HEK293 (cell line): ENCODE results near the gene RHOT1.
A peak's percentile ranks its signal among the peaks of the same experiment; 100 is the strongest.

Source experiments
- AEBP2 ChIP-seq: fragments of 450-650 bp; formaldehyde crosslinking; IDR thresholded peaks from 2 replicates; pipeline ENCODE4 v1.5.1; 2016; ENCODE audit warnings: missing biosample characterization, missing genetic modification characterization, borderline replicate concordance
- BCL11B ChIP-seq: fragments of 450-650 bp; formaldehyde crosslinking; IDR thresholded peaks from 2 replicates; pipeline ENCODE4 v1.5.1; 2016; ENCODE audit warnings: low read depth, missing biosample characterization, missing genetic modification characterization
- SP3 ChIP-seq: fragments of 450-650 bp; formaldehyde crosslinking; IDR thresholded peaks from 2 replicates; pipeline ENCODE4 v1.5.1; 2016; ENCODE audit warnings: missing biosample characterization, missing genetic modification characterization
- ZBTB11 ChIP-seq: fragments of 450-650 bp; formaldehyde crosslinking; conservative IDR thresholded peaks from 2 replicates; pipeline ENCODE4 v1.5.1; 2016; ENCODE audit warnings: low read depth, missing biosample characterization, missing genetic modification characterization
- ZBTB20 ChIP-seq: fragments of 450-650 bp; formaldehyde crosslinking; IDR thresholded peaks from 2 replicates; pipeline ENCODE4 v1.5.1; 2016; ENCODE audit warnings: missing biosample characterization, missing genetic modification characterization
- ZBTB44 ChIP-seq: fragments of 450-650 bp; IDR thresholded peaks from 2 replicates; pipeline ENCODE4 v1.5.1; 2018; ENCODE audit warnings: missing biosample characterization, mild to moderate bottlenecking, missing genetic modification characterization
- ZNF19 ChIP-seq: fragments of 450-650 bp; formaldehyde crosslinking; IDR thresholded peaks from 2 replicates; pipeline ENCODE4; 2016; ENCODE audit warnings: missing biosample characterization, missing genetic modification characterization, low read depth
- ZNF211 ChIP-seq: fragments of 450-650 bp; formaldehyde crosslinking; IDR thresholded peaks from 2 replicates; pipeline ENCODE4 v1.5.1; 2016; ENCODE audit warnings: low read depth, missing biosample characterization, missing genetic modification characterization
- ZNF23 ChIP-seq: fragments of 450-650 bp; formaldehyde crosslinking; IDR thresholded peaks from 2 replicates; pipeline ENCODE4 v1.5.1; 2016; ENCODE audit warnings: missing biosample characterization, missing genetic modification characterization, borderline replicate concordance
- ZNF248 ChIP-seq: fragments of 450-650 bp; formaldehyde crosslinking; IDR thresholded peaks from 2 replicates; pipeline ENCODE4 v1.5.1; 2017; ENCODE audit warnings: missing biosample characterization, missing genetic modification characterization
- ZNF274 ChIP-seq, 2 experiments: fragments of 200-500 bp in 1 of 2; fragments of 450-650 bp in 1 of 2; sonication (Bioruptor generic) in 1 of 2; formaldehyde crosslinking in 1 of 2; IDR thresholded peaks; 2 replicates each; pipeline versions ENCODE4 v1.5.1 to v1.6.1; 2014 to 2016; ENCODE audit warnings: borderline replicate concordance in 1 of 2, inconsistent platforms in 1 of 2, low read length in 1 of 2, missing biosample characterization in 1 of 2, missing genetic modification characterization in 1 of 2
- ZNF335 ChIP-seq: fragments of 450-650 bp; formaldehyde crosslinking; conservative IDR thresholded peaks from 2 replicates; pipeline ENCODE4 v1.5.1; 2016; ENCODE audit warnings: missing biosample characterization, missing genetic modification characterization
- ZNF391 ChIP-seq: fragments of 450-650 bp; formaldehyde crosslinking; IDR thresholded peaks from 2 replicates; pipeline ENCODE4 v1.5.1; 2016; ENCODE audit warnings: low read depth, missing biosample characterization, missing genetic modification characterization, borderline replicate concordance
- ZNF394 ChIP-seq: fragments of 450-650 bp; formaldehyde crosslinking; IDR thresholded peaks from 2 replicates; pipeline ENCODE4 v1.5.1; 2016; ENCODE audit warnings: missing biosample characterization, missing genetic modification characterization, mild to moderate bottlenecking, moderate library complexity, borderline replicate concordance
- ZNF426 ChIP-seq: fragments of 450-650 bp; formaldehyde crosslinking; IDR thresholded peaks from 2 replicates; pipeline ENCODE4 v1.5.1; 2017; ENCODE audit warnings: missing biosample characterization, missing genetic modification characterization, mild to moderate bottlenecking, inconsistent platforms, moderate library complexity
- ZNF600 ChIP-seq: fragments of 450-650 bp; formaldehyde crosslinking; IDR thresholded peaks from 2 replicates; pipeline ENCODE4 v1.5.1; 2016; ENCODE audit warnings: missing biosample characterization, missing genetic modification characterization
- ZNF629 ChIP-seq: fragments of 450-650 bp; formaldehyde crosslinking; IDR thresholded peaks from 2 replicates; pipeline ENCODE4 v1.5.1; 2017; ENCODE audit warnings: missing biosample characterization, missing genetic modification characterization
- ZNF654 ChIP-seq: fragments of 450-650 bp; formaldehyde crosslinking; IDR thresholded peaks from 2 replicates; pipeline ENCODE4 v1.5.1; 2016; ENCODE audit warnings: low read depth, missing biosample characterization, missing genetic modification characterization
- ZNF792 ChIP-seq: fragments of 450-650 bp; formaldehyde crosslinking; IDR thresholded peaks from 2 replicates; pipeline ENCODE4 v1.5.1; 2016; ENCODE audit warnings: missing biosample characterization, missing genetic modification characterization
- ZNF830 ChIP-seq: fragments of 450-650 bp; IDR thresholded peaks from 2 replicates; pipeline ENCODE4 v1.5.0; 2018; ENCODE audit warnings: missing biosample characterization, missing genetic modification characterization, low read depth, mild to moderate bottlenecking, moderate library complexity
- TF ChIP-seq, protein P1 (sequence below): fragments of 450-650 bp; formaldehyde crosslinking; IDR thresholded peaks from 2 replicates; pipeline ENCODE4 v1.5.1; 2017; ENCODE audit warnings: missing biosample characterization, missing genetic modification characterization
- TF ChIP-seq, protein P2 (sequence below): fragments of 450-650 bp; formaldehyde crosslinking; optimal IDR thresholded peaks from 2 replicates; pipeline ENCODE3; 2016; ENCODE audit warnings: missing biosample characterization, mild to moderate bottlenecking, missing genetic modification characterization
- TF ChIP-seq, protein P3 (sequence below): fragments of 450-650 bp; formaldehyde crosslinking; IDR thresholded peaks from 2 replicates; pipeline ENCODE4 v1.5.1; 2016; ENCODE audit warnings: missing biosample characterization, missing genetic modification characterization, low read depth

The RHOT1 gene

GRCh38 chr17:32111141-32111771, 31.0 kb upstream of the RHOT1 start (continued):
- TF ChIP-seq ZNF248 (no peak), SP3 (tag by site-specific recombination) (no peak), ZBTB20 (tag by site-specific recombination) (no peak), ZNF426 (no peak), ZNF629 (0 out of 2 replicates have a peak, but pooled peaks have one; percentile 31), ZNF19 (tag by site-specific recombination) (no peak), ZBTB44 (tag by site-specific recombination) (peak; percentile 100), ZNF600 (tag by site-specific recombination) (0 out of 2 replicates have a peak, but pooled peaks have one; percentile 46), ZNF830 (tag by site-specific recombination) (no peak), ZNF394 (0 out of 2 replicates have a peak, but pooled peaks have one; percentile 20), ZBTB11 (tag by site-specific recombination) (no peak), ZNF274 (IDR thresholded peaks at IDR 0.05; ENCODE audit: low read length) (no peak), ZNF274 (tag by site-specific recombination; IDR thresholded peaks at IDR 0.05; ENCODE audit: borderline replicate concordance) (no peak), ZNF391 (tag by site-specific recombination) (no peak), ZNF654 (peak; percentile 19; the same call in 1 of the 2 replicates), ZNF792 (tag by site-specific recombination) (no peak), ZNF335 (no peak), ZNF23 (tag by site-specific recombination) (no peak), ZNF211 (tag by site-specific recombination) (no peak), BCL11B (tag by site-specific recombination) (no peak), AEBP2 (no peak)
- TF ChIP-seq, protein P1, sequence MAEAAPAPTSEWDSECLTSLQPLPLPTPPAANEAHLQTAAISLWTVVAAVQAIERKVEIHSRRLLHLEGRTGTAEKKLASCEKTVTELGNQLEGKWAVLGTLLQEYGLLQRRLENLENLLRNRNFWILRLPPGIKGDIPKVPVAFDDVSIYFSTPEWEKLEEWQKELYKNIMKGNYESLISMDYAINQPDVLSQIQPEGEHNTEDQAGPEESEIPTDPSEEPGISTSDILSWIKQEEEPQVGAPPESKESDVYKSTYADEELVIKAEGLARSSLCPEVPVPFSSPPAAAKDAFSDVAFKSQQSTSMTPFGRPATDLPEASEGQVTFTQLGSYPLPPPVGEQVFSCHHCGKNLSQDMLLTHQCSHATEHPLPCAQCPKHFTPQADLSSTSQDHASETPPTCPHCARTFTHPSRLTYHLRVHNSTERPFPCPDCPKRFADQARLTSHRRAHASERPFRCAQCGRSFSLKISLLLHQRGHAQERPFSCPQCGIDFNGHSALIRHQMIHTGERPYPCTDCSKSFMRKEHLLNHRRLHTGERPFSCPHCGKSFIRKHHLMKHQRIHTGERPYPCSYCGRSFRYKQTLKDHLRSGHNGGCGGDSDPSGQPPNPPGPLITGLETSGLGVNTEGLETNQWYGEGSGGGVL (tag by site-specific recombination): no peak
- TF ChIP-seq, protein P2, sequence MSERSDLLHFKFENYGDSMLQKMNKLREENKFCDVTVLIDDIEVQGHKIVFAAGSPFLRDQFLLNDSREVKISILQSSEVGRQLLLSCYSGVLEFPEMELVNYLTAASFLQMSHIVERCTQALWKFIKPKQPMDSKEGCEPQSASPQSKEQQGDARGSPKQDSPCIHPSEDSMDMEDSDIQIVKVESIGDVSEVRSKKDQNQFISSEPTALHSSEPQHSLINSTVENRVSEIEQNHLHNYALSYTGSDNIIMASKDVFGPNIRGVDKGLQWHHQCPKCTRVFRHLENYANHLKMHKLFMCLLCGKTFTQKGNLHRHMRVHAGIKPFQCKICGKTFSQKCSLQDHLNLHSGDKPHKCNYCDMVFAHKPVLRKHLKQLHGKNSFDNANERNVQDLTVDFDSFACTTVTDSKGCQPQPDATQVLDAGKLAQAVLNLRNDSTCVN: no peak
- TF ChIP-seq, protein P3, sequence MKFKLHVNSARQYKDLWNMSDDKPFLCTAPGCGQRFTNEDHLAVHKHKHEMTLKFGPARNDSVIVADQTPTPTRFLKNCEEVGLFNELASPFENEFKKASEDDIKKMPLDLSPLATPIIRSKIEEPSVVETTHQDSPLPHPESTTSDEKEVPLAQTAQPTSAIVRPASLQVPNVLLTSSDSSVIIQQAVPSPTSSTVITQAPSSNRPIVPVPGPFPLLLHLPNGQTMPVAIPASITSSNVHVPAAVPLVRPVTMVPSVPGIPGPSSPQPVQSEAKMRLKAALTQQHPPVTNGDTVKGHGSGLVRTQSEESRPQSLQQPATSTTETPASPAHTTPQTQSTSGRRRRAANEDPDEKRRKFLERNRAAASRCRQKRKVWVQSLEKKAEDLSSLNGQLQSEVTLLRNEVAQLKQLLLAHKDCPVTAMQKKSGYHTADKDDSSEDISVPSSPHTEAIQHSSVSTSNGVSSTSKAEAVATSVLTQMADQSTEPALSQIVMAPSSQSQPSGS: no peak
